ENCODE results near the gene TOR3A.

Gene TOR3A

DNA sequence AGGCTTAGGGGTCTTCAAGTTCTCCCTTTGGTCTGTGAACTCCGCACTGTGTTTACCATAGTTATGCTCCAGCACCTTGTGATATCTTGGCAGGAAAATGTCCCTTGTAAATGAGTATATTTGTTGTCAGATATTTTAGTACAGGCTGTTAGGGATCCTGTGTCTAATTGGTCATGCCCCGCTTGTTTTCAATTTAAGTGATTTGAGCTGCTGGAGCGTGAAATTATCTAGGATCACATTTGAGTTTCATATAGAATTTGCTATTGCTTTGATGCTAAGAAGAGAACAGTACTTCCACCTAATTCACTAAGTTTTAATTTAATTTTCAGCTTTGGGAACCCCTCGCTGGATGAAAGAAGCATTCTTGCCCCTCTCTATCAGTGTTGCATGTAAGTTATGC lies 15.4 kb upstream of the TOR3A start:
- DNase-seq (ENCODE audit: low spot score) (no peak), FAIRE-seq (no peak)

DNA sequence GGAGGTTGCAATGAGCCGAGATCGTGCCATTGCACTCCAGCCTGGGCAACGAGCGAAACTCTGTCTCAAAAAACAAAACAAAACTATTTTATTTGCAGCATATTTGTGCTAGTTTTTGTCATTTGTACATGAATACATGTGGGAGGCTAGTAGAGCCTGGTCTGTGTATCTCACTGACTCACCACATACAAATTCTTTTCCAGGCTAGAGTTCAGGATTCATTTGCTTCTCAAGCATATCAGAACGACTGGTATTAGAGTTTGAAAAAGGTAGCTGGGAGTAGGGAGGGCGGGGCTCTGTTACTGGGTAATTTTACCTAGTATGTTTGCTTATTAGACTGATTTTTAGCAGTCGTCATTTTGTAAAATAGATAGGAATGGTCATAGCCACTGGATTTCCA lies 4.5 kb upstream of the TOR3A start:
- DNase-seq (ENCODE audit: low spot score) (no peak), FAIRE-seq (no peak)

DNA sequence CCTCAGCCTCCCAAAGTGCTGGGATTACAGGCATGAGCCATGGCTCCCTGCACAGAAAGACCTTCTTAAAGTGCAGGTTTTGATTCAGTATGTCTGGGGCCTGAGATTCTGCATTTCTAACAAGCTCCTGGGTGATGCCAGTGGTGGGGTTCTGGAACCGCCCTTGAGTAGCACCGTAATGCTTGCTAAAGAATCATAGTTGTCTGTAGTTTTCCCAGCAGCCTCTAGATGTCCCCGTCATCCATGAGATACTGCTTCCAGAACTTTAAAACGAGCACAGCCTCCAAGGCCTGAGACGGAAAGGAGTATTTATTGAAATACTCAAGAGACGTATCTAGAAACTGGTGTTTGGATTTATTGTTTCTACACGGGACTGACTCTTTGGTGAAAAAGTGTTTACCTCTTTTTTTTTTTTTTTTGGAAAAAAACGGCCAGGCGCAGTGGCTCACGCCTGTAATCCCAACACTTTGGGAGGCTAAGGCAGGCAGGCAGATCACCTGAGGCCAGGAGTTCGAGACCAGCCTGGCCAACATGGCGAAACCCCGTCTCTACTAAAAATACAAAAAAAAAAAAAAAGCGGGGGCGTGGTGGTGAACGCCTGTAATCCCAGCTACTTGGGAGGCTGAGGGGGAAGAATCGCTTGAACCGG lies 2.6 kb upstream of the TOR3A start:
- DNase-seq (ENCODE audit: low spot score) (peak; percentile 65), FAIRE-seq (no peak)

DNA sequence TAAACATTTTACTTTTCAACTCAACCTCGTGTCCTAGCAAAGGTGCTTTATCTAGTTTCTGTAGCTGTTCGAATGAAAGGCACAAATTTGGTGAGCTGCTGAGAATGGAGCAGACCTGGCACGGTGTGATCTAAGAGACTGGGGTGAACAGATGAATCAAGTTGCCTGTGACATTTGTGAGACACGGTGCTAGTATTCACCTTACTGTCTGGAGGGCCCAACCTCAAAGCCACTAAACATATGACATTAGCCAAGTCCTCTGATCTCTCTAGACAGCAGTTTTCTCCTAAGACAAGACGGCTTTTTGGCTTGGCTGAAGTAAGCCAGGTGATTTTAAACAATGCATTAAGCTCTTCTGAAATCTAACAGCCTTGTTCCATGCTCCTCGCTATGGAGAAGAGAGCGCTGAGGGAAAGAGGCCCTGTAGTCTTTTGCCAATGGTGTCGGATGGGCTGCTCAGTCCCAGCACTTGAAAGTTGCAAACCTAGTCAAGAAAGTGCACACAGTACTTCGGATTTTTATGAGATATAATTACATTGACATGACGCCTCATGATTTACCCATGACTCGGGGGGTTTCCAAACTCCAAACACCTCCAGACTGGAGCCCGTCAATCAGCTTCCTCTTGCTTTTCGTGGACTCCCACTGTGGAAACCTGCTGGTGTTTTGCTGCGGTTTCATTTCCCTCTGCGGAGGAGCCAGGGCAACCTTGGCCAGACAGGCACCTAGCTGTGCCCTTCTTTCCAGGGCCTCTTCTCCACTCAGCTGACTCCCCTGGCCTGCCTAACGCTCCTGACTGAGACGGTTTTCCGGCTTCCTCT lies 794 bp upstream of the TOR3A start:
- FAIRE-seq: no peak
- no peak for DNase-seq (ENCODE audit: low spot score)

DNA sequence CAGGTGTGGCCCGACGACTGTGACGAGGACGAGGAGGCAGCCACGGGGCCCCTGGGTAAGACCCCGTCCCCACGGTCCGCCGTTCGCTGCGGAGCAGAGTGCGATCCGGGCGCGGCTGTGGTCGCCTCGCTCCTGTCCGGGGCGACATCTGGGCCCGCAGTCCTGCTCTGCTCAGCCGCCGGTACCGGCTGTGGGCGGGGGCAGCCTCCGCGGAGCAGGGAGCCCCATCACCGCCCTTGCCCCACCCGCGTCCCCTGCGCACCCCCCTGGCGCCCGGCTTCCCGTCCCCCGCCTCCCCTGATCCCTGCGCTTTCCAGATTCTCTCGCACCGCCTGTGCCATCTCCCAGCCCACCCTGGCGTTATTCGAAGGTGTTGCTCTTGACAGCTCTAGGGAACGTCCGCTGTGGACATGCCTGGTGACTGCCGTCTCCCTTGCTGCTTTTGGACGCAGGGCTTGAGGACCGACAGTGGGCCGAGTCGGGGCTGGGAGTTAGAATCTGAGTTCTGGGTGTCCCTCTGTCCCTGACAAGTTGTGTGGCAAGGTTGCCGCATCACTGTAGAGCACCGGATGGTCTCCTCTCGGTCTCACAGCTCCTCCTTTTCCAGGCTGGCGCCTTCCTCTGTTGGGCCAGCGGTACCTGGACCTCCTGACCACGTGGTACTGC lies 596 bp downstream of the TOR3A start:
- FAIRE-seq (no peak), DNase-seq (ENCODE audit: low spot score) (peak; percentile 50)

DNA sequence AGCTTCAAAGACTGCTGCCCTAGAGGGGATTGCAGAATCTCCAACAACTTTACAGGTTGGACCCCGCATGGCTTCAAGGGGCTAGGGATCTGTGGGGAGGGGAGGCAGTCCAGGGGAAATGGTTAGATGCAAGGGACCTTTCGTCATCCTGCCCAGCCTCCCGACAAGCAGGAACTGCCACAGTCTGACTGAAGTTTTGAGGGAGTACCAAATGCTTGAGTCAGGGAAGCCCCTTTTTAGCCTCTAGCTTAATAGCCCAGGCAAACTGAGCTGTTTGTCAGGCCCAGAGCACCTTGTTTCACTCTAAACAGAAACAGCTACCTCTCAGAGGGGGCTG lies 1.1 kb downstream of the TOR3A start:
- DNase-seq (ENCODE audit: low spot score) (no peak), FAIRE-seq (no peak)

DNA sequence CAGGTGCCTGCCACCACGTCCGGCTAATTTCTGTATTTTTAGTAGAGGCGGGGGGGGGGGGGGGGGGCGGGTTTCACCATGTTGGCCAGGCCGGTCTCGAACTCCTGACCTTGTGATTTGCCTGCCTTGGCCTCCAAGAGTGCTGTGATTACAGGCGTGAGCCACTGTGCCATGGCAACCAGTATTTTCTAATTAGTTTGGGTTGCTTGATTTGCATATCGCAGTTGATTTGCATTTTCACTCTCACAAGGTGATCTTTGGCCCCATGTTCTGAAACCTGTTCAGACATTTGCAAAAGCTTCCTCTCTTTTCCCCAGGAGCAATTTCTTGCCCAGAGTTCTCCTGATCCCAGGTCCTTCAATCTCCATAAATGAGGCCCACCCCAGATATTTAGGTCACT lies 1.7 kb downstream of the TOR3A start:
- DNase-seq (ENCODE audit: low spot score) (no peak), FAIRE-seq (no peak)

DNA sequence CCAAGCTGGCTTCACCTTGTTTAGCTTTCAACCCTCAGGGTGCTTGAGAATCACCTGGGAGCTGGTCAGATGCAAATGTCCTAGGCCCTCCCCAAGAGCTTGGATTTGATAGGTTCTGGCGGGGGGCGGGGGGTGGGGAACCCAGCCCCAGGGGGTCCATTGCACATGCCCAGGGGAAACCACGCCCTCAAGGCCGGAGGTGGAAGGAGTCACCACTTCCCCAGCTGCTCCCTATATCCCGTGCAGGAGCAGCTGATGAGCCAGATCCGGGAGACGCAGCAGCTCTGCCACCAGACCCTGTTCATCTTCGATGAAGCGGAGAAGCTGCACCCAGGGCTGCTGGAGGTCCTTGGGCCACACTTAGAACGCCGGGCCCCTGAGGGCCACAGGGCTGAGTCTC lies 5.8 kb downstream of the TOR3A start:
- no peak for FAIRE-seq
- no peak for DNase-seq (ENCODE audit: low spot score)

DNA sequence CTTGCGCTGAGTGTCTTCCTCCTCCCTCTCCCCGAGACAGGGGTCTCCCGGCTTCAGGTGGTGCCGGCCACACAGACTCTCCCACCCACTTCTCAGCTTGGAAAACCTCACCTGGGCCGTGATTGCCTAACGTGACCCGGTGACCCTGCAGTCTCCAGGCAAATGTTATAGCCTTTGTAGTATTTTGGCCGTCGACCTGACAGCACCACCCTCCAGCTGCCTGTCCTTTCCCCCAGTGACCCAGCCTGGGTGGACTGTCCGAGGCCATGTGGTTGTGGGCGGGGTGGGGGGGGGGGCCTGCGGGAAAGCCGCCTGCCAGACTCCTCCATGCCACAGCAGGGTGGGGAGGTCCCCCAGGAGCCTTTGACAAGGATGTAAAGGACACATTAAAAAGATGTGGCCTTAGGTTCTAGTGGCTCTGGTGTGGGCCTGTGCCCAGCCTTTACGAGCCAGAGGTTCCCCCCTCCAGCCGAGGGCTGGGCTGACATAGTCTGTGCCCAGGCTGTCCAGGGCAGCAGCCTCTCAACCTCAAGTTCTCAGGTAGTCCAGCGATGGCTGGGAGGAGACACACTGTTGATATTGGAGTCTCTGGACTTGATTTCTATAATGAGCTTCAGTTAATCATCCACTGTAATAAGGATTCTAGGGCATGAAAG lies 8.1 kb downstream of the TOR3A start:
- no peak for DNase-seq (ENCODE audit: low spot score)
- no peak for FAIRE-seq

DNA sequence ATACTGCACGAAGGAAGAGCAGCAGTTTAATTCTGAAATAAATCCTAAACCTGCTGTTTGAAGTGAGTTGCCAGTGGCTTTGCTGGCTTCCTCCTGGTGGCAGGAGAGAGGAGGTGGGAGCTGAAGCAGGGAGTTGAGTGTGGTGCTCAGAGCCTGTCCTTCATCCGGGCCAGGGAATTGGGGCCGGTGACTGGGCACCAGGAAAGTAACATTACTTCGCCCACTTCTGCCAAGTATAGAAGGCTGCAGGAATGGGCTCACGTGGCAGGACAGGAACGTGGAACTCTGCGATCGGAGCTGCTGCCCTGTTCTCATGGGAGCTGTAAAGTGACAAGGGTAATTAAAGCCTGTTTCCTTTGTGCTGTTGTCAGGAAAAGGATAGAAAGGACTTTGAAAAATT lies 8.7 kb downstream of the TOR3A start:
- FAIRE-seq (no peak), DNase-seq (ENCODE audit: low spot score) (no peak)

DNA sequence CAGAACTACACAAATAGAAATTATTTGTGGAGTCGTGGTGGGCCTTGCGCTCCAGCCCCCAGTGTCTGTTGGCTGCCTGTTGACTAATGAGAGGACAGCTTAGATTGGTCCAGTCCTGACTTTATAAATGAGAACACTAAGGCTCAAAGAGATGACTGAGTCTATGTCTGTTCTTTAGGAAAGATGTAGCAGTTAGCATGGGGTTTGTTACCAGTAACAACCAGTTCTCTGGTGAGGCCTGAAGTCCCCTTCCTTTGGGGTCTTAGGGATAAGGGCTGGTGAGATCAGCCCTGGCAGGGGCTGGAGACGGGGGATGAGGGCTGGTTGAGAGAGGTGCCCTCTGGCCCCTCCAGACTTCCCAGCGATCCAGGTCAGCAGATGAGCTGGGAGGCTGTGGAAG lies 9.1 kb downstream of the TOR3A start:
- no peak for FAIRE-seq
- DNase-seq (ENCODE audit: low spot score): no peak

DNA sequence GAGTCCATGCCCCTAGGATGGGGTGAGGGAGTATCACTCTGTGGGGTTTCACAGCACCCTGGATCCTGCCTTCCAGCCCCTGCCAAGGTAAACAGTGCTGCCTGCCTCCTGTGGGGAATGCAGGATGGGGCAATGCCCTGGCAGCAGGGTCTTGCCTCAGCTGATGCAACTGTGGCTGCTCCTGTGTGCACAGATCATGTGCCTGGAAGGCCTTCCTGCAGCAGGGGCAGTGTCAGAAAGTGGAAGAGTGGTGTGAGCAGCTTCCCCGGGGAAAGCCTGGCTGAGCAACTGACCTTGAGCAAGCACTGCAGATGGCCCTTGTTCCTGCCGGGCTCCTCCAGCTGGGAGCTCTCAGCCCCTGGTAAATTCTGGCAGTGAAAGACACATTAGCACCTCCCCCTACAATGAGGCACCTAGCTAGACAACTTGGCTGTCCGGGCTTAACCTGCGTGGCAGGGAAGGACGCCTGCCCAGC lies 9.9 kb downstream of the TOR3A start:
- FAIRE-seq (no peak), DNase-seq (ENCODE audit: low spot score) (no peak)

DNA sequence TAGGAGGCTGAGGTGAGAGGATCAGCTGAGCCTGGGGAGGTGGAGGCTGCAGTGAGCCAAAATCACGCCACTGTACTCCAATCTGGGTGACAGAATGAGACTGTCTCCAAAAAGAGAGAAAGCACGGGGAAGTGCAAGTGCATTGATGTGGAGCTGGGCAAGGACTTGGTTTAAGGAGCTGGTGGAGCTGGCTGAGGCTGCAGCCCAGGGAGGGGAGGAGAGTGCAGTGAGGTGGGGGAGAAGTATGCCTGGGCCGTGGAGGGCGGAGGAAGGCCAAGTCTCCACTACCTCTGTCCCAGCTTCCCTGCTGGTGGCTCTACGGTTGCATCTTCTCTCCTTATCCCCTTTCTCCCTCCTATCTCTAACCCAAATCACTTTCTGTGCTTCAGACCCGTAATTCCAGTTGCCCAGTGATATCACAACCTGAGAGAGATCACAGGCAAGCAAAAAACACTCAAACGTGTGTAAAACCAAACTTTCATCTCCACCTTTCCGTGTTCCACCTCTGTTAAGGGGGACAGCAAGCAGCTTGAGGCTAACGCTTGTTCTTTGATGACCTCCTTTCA lies 11.1 kb downstream of the TOR3A start:
- DNase-seq (ENCODE audit: low spot score) (no peak), FAIRE-seq (no peak)

DNA sequence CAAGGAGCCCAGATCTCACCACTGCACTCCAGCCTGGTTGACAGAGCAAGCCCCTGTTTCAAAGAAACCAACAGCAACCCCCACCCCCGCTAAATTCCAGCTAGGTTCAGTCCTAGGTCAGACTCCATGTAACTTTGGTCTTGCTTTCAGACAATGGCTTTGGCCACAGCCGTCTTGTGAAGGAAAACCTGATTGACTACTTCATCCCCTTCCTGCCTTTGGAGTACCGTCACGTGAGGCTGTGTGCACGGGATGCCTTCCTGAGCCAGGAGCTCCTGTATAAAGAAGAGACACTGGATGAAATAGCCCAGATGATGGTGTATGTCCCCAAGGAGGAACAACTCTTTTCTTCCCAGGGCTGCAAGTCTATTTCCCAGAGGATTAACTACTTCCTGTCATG lies 12.9 kb downstream of the TOR3A start:
- DNase-seq (ENCODE audit: low spot score) (no peak), FAIRE-seq (no peak)

DNA sequence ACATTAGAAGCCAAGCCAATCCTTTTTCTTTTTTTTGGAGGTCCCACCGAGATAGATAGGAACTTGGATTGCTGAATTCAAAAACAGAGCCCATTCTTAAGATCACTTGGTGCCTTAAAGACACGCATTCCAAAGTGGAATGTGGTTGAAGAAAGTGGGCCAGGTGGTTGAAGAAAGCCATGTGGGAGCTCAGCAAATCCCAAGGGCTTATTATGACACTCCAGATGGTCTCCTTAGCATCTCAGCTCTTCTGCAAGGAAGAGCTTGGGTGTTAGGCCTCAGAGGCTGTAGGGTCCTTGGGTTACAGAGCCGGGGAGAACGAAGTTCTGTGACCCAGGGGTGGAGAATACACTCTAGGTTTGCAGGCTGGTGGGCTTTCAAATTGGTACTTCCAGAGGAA lies 13.5 kb downstream of the TOR3A start:
- no peak for DNase-seq (ENCODE audit: low spot score)
- FAIRE-seq: no peak

DNA sequence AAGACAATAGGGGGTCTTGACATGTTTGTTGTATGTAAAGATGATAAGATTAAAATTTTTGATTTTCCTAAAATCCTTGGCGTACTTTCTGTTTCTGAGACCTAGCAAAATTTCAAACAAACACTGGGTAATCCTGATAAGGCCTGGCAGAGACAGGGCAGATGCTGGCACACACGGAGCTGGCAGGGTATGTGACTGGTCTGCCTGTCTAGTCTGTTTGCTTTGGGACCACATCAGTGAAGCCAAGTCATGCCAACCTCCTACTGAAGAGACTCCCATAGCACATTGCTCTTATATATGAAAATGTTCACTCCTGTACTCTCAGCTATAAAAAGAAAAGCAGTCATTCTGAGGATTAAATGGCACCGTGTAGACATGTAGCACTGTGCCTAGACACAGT lies 14.1 kb downstream of the TOR3A start:
- no peak for DNase-seq (ENCODE audit: low spot score)
- FAIRE-seq: no peak

DNA sequence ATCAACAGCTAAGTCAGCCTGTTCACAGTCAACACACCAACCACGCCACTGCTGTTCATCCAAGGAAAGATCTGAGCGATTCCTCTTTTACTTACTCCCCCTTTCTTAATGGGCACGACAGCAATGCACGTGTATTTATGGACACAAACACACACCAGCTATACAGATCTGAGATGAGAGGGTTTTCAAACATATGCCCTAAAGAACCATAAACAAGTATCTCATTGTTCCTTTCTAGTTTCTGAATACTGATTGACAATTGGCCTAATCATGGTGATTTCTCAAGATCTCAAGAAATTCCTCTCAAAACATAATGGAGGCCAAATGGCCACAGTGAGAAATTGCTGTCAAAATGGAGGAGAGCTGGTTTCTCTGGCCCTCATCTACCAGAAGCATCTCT lies 18.0 kb downstream of the TOR3A start:
- DNase-seq (ENCODE audit: low spot score) (no peak), FAIRE-seq (no peak)

DNA sequence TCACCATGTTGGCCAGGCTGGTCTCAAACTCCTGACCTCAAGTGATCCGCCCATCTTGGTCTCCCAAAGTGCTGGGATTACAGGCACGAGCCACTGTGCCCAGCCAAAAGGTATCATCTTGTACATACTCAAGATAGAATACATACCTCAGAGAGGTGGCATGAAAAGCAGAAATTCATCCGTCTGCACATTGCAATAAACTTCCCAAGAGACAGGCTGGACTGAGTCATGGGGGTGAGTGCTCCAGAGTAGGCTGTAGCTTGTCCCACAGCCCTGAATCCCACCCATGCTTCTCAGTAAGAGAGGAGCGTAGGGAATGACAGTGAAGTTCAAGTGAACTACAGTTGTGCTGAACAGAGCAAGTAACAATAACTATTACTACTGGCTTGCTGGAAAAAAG lies 19.7 kb downstream of the TOR3A start:
- no peak for FAIRE-seq

DNA sequence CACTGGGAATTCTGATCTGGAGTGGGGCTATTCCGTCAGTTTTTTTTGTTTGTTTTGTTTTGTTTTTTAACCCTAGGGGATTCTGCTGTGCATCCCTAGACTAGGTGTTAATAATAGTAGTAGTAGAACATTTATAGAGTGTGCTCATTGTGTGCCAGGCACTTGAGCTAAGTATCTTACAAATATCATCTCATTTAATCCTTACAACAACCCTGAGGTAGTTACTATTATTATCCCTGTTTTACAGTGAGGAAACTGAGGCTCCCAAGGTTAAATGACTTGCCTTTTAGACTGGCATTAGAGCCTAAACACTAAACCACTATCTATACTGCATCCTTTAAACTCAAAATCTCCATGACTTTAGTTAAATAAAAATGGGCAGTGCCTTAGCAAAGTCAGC lies 22.1 kb downstream of the TOR3A start:
- FAIRE-seq (no peak), DNase-seq (ENCODE audit: low spot score) (no peak)

More for the DNA sequence above, 19.7 kb downstream of the TOR3A start:
- DNase-seq (ENCODE audit: low spot score): no peak

DNA sequence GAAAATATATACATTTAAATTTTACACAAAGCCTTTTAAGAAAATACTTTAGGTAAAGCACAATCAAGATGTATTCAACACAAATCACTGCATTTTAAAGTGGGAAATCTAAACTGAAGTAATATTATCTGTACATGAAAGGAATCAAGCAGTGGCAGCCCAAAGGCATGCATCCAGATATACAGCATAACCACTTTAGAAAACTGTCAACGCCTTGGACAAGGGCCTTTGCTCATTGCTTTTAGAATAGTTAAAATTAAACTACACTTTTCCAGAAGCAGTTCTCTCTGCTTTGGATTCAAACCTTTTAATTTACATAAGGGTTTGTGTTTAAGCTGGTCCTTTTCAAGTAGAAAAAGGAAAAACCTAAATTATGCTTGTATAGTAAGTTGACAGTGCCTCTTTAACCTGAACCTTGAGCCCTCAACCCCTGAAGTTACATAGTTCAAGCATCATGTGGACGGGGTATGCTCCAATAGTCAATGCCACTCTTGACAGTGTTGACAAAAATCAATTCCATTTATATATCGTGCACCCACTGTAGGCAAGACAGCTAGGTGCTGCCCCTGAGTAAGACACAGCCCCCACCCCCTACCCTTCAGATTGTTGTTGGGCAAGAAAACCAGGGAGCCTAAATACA lies 22.9 kb downstream of the TOR3A start:
- FAIRE-seq (no peak), DNase-seq (ENCODE audit: low spot score) (no peak)

DNA sequence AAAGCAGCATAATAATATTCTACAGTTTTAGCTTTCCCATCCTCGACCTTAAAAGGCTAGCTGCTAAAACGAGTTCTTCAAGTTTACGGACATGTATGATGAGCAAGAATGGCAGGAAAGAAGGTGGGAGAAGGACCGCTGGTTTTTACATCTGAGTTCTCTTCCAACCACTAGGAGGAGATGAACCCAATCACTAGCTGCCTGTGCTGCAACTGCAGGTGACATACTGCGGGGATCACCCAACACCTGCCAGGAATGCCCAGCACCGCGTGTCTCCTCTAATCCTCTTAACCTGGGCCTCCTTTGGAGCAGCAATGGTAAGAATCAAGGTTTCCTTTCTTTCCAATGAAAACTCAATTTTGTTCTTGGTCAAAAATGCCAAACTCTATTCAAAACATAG lies 23.5 kb downstream of the TOR3A start:
- DNase-seq (ENCODE audit: low spot score) (peak; percentile 30), FAIRE-seq (no peak)

Data from urothelium cell line (cell line).